ENCODE measurements around the gene PPIL1. TPM values are rescaled to one million over a fixed set of nuclear protein-coding genes. Genes with fewer than 3 reads are reported as not detected.

PPIL1 gene
- total and polyA plus RNA-seq, 2 of the 8 experiments (the other 6 are each of a cell fraction or from before 2014, with no cell fraction given), result 83.7 to 86.5 TPM

DNA sequence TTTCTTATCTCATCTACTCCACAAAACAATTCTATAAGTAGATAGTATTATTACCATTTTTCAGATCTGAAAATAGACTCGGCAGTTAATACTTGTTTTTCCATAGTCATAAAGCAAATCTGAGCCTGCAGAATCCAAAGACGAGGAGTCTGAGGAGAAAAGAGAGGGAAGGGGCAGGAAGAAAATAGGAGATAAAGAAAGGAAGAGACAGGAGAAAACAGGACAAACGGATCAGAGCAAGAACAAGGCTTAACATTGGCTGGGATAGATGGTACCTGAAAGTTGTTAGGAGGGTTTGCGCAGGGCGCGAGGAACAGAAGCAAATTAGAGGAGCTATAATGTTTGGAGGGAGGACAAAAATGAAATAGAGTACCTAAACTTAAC lies 639 bp upstream of the PPIL1 start (continued):
- no peak for TF ChIP-seq SIN3A (conservative IDR thresholded peaks at IDR 0.05 in 1 of 2, IDR thresholded peaks at IDR 0.05 in 1 of 2; ENCODE audit: low read depth in 1 of 2, low read length in 2 of 2)
- TF ChIP-seq SP4 (IDR thresholded peaks at IDR 0.05; ENCODE audit: low read length), result no peak
